Right lobe of liver (tissue), 6 donors: ENCODE measurements around the gene STRBP. TPM values are rescaled to one million over a fixed set of nuclear protein-coding genes. Genes with fewer than 3 reads are reported as not detected.

Experiments used
- ATAC-seq, 4 donors: fragments of 200-7000 bp; cut with Tn5 transposase; one replicate each; pipeline ENCODE4 v1.9.1; 2020; ENCODE audit warnings: mild to moderate bottlenecking in 4 of 4, moderate library complexity in 4 of 4
- DNase-seq, 3 donors: peaks; one replicate each; pipeline ENCODE4 v3.0.0-alpha.2; 2020
- H3K27ac ChIP-seq, 3 donors: fragments of 200-600 bp; one replicate each; pipeline ENCODE4 v1.8.0; 2022
- H3K27me3 ChIP-seq, 2 donors: fragments of 200-600 bp; one replicate each; pipeline ENCODE4 v1.8.0; 2022
- H3K36me3 ChIP-seq, 4 donors: fragments of 200-600 bp; sonication (generic) in 1 of 4; one replicate each; pipeline versions ENCODE4 v1.5.1 to v1.8.0; 2017 to 2022; ENCODE audit warnings: control low read depth in 1 of 4
- H3K4me1 ChIP-seq, 4 donors: fragments of 200-600 bp; sonication (generic) in 1 of 4; one replicate each; pipeline versions ENCODE4 v1.5.1 to v1.8.0; 2017 to 2022; ENCODE audit warnings: control low read depth in 1 of 4
- H3K4me3 ChIP-seq, 3 donors: fragments of 200-600 bp; one replicate each; pipeline ENCODE4 v1.8.0; 2022
- H3K9me3 ChIP-seq, 4 donors: fragments of 200-600 bp; sonication (generic) in 1 of 4; one replicate each; pipeline versions ENCODE4 v1.5.1 to v1.8.0; 2017 to 2022; ENCODE audit warnings: control low read depth in 1 of 4
- POLR2A ChIP-seq: fragments of 450-650 bp; IDR thresholded peaks from one replicate; pipeline ENCODE4 v1.6.1; 2017; ENCODE audit warnings: antibody characterized with exemption, mild to moderate bottlenecking
- WGBS: methylation state at CpG from one replicate; pipeline ENCODE4 v1.1.6; 2018; ENCODE audit warnings: low coverage, low lambda C conversion rate; ENCODE audit not compliant: insufficient coverage; ENCODE audit errors: missing lambda C conversion rate; 5-methylcytosine and 5-hydroxymethylcytosine counted together
- intact Hi-C, 2 donors: fragments of 100-400 bp; cut with DNase I; formaldehyde crosslinking; loops; one replicate each; pipeline versions ENCODE4 v1.11.2 to v1.14.1; 2022
- total RNA-seq, 6 experiments: library from RNA; depleted of rRNA in 2 of 6; stranded (reverse); fragments of >200 nt in 2 of 6; fragmentation: NEBNext Ultra II Directional in 3 of 6; extraction: Animal tissue kit (Norgen Biotek cat#: 25700) in 3 of 6; gene quantifications; one replicate each; pipeline versions ENCODE4 v1.1.0 to v1.2.4, GENCODE V29; 2016 to 2023
- TF ChIP-seq, protein P1 (sequence below), 4 donors: fragments of 200-600 bp in 3 of 4; fragments of 450-650 bp in 1 of 4; IDR thresholded peaks; one replicate each; pipeline versions ENCODE4 v1.5.1 to v1.8.0; 2016 to 2022; ENCODE audit warnings: antibody characterized with exemption in 4 of 4, mild to moderate bottlenecking in 2 of 4
- donor health status: DM: no; HTN: yes; CAD: no.
- donor health status: DM: no; HTN: no; CAD: no.
- donor health status: DM: no; HTN: no; CAD: no.
- donor health status: DM: no; HTN: yes; CAD: no.
- donor health status: DM: no; HTN: yes; CAD: no.

The STRBP gene
- total RNA-seq, 6 experiments from 2014 or later: 5.3 to 10.2 (median 8.3) TPM

DNA sequence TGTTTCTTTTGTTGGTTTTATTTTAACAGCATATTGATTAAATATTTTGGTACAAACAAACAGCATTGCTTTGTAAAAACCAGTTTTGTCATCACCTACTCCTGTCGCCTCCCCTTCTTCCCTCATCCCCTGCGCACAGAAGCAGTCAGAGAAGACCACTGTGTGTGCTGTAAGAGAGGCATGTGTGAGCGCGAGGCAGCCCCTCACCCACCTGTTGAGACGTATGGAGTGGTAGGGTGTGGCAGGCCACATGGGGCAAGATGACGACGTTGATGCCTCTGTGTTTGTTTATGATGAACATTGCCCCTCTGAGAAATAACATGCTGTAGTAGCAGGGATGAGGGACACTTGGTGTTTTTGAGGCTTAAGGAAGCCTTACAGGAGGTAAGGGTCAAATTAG, 163.6 kb downstream of the STRBP start:
- 60% methylated on average over 4 of the region's 7 CpGs for WGBS
- H3K4me1 ChIP-seq: peaks cover 0 to 10% (median 4%) of the 10 kb centered on the region in 4 donors
- intact Hi-C loops: loop anchor here in 1 of 2 donors (10.0 kb wide), 1 partner anchor 240 kb away; no protein-coding TSS in a partner anchor
- no peaks in the 10 kb centered on the region for H3K27me3 ChIP-seq
- ATAC-seq: no peak
- peaks cover 0 to 15% (median 4%) of the 10 kb centered on the region in 4 donors for H3K36me3 ChIP-seq
- no peak for TF ChIP-seq POLR2A
- TF ChIP-seq, protein P1, sequence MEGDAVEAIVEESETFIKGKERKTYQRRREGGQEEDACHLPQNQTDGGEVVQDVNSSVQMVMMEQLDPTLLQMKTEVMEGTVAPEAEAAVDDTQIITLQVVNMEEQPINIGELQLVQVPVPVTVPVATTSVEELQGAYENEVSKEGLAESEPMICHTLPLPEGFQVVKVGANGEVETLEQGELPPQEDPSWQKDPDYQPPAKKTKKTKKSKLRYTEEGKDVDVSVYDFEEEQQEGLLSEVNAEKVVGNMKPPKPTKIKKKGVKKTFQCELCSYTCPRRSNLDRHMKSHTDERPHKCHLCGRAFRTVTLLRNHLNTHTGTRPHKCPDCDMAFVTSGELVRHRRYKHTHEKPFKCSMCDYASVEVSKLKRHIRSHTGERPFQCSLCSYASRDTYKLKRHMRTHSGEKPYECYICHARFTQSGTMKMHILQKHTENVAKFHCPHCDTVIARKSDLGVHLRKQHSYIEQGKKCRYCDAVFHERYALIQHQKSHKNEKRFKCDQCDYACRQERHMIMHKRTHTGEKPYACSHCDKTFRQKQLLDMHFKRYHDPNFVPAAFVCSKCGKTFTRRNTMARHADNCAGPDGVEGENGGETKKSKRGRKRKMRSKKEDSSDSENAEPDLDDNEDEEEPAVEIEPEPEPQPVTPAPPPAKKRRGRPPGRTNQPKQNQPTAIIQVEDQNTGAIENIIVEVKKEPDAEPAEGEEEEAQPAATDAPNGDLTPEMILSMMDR (IDR thresholded peaks at IDR 0.05): no peak
- no peak overlapping the region for H3K27ac ChIP-seq
- no peaks in the 10 kb centered on the region for H3K9me3 ChIP-seq
- no peak overlapping the region for H3K4me3 ChIP-seq
- no peak for DNase-seq

DNA sequence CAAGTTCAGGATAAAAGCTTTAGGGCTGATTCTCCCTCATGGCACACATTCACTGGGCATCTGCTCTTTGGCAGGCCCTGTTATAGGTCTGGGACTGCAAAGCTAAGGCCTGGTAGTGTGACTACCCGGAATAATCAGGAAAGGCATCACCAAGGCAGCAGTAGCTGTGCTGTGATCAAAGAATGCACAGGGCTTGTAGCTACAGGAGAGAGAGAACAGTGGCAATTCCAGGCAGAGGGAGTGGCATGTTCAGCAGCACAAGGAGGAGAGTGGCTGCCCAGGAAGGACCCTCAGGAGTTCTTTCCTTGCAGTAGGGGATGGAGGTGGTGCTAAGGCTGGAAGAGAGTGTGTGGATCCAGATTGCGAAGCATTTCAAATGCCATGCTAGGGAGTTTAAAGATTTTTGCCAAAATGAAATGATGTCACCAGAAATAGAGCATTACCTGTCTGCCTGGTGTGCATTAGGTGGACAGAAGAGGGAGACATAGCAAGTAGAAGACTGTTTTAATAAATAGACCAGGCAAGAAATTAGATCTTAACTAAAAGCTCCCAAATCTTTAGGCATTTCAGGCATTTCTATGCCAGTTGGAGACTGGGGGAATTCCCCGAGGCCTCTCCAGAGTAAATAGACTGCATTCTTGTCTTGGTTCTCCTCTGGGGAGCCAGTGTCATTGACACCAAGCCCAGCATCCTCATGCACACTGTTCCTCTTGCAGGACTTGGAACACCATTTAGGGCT, 165.8 kb downstream of the STRBP start:
- Histone ChIP-seq H3K4me1 (peaks cover 0 to 18% (median 6%) of the 10 kb centered on the region in 4 donors), H3K9me3 (no peaks in the 10 kb centered on the region), H3K27me3 (no peaks in the 10 kb centered on the region), H3K27ac (peak overlapping the region in 2 of 3 donors; percentile 22 to 38), H3K36me3 (peaks cover 0 to 15% (median 2%) of the 10 kb centered on the region in 4 donors), H3K4me3 (no peak overlapping the region)
- WGBS: 32% methylated on average over 3 of the region's 3 CpGs
- intact Hi-C loops: loop anchor here in 1 of 2 donors (10.0 kb wide), 1 partner anchor 242 kb away; no protein-coding TSS in a partner anchor
- no peak for DNase-seq
- ATAC-seq: peak in 3 of 4 donors; percentile 11 to 53 (median 24)
- TF ChIP-seq, protein P1 (IDR thresholded peaks at IDR 0.05): peak; percentile 41 to 54 (median 48)
- TF ChIP-seq POLR2A: no peak

DNA sequence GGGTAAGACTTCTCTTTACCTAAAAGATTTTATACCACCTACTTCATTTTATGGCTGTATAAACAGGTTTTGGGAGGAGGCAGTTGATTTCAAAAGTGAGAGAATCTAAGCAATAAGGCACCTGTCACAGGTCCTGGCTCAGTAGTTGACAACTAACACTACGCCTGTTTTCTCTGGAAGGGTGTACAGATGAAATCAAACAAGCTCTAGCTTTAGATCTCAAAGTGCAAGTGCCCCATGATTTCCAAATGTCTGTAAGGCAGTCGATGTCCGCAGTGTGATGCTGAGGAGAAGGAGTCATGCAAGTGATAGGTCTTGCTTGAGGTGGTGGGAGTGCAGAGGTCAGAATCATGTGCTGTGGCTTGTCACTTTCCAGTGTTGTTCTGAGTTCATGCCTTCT, 168.8 kb downstream of the STRBP start:
- DNase-seq: no peak
- Histone ChIP-seq H3K4me1 (peaks cover 0 to 18% (median 6%) of the 10 kb centered on the region in 4 donors), H3K27ac (peak overlapping the region; percentile 63 to 98 (median 97)), H3K4me3 (peak overlapping the region in 1 of 3 donors; percentile 8), H3K27me3 (no peaks in the 10 kb centered on the region), H3K36me3 (peaks cover 0 to 15% (median 1%) of the 10 kb centered on the region in 4 donors), H3K9me3 (no peaks in the 10 kb centered on the region)
- TF ChIP-seq POLR2A: no peak
- TF ChIP-seq, protein P1 (IDR thresholded peaks at IDR 0.05): no peak
- intact Hi-C loops: no loop called here
- WGBS: 25% methylated on average over 3 of the region's 3 CpGs
- peak; percentile 67 to 84 (median 78) for ATAC-seq

DNA sequence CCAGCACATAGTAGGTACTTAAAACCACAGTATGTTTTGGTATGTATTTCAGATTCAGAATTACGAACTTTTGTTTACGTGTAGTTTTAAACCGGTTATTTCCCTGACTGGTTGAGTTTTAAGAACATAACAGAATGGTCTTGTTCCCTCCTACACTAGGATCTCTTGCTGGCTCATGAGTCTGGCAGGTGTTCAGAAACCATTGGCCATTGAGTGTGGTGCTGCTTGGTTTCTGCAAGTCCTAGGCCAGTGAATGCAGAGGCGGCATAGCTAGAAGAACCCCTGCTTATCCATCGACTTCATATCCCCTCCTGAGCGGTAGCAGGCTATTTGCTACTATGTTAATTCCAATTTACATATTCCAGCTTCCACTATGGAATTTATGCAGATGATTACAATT, 169.3 kb downstream of the STRBP start:
- DNase-seq (no peak), ATAC-seq (peak in 2 of 4 donors; percentile 15 to 30)
- no peak overlapping the region for H3K4me3 ChIP-seq
- H3K9me3 ChIP-seq: no peaks in the 10 kb centered on the region
- H3K4me1 ChIP-seq: peaks cover 0 to 18% (median 6%) of the 10 kb centered on the region in 4 donors
- H3K36me3 ChIP-seq: peaks cover 0 to 11% (median 1%) of the 10 kb centered on the region in 4 donors
- intact Hi-C loops: no loop called here
- TF ChIP-seq, protein P1 (IDR thresholded peaks at IDR 0.05): no peak
- no peak for TF ChIP-seq POLR2A
- WGBS: 92% methylated on average over 4 of the region's 6 CpGs
- H3K27me3 ChIP-seq: no peaks in the 10 kb centered on the region
- H3K27ac ChIP-seq: peak overlapping the region; percentile 63 to 98 (median 97)
